Suprapubic skin (tissue), 4 donors: ENCODE data around the gene TTC39C. TPM values are rescaled to one million over a fixed set of nuclear protein-coding genes. Genes with fewer than 3 reads are reported as not detected.
A peak's percentile ranks its signal among the peaks of the same experiment; 100 is the strongest.

ENCODE experiments used
- DNase-seq, 2 donors: peaks; one replicate each; pipeline ENCODE4 v3.0.0-alpha.2; 2019; ENCODE audit warnings: low spot score in 2 of 2
- H3K27ac ChIP-seq: fragments of 200-600 bp; sonication (generic); one replicate; pipeline ENCODE4 v1.5.1; 2019
- H3K27me3 ChIP-seq: fragments of 200-600 bp; sonication (generic); one replicate; pipeline ENCODE4 v1.5.1; 2019
- H3K36me3 ChIP-seq: fragments of 200-600 bp; sonication (generic); one replicate; pipeline ENCODE4 v1.5.1; 2019
- H3K4me1 ChIP-seq: fragments of 200-600 bp; sonication (generic); one replicate; pipeline ENCODE4 v1.5.1; 2019
- H3K4me3 ChIP-seq: fragments of 200-600 bp; sonication (generic); one replicate; pipeline ENCODE4 v1.5.1; 2019; ENCODE audit warnings: mild to moderate bottlenecking
- H3K9me3 ChIP-seq: fragments of 200-600 bp; sonication (generic); one replicate; pipeline ENCODE4 v1.5.1; 2019
- CTCF ChIP-seq, 2 donors: fragments of 200-600 bp in 1 of 2; fragments of 450-650 bp in 1 of 2; sonication (generic) in 1 of 2; IDR thresholded peaks; one replicate each; pipeline ENCODE4 v1.5.1; 2016 to 2019; ENCODE audit warnings: antibody characterized with exemption in 2 of 2, mild to moderate bottlenecking in 1 of 2, moderate library complexity in 1 of 2
- EP300 ChIP-seq: sonication (generic); formaldehyde crosslinking; IDR thresholded peaks from one replicate; pipeline ENCODE4 v1.6.1; 2017; ENCODE audit warnings: antibody characterized with exemption
- POLR2A ChIP-seq, 2 donors: fragments of 450-650 bp; IDR thresholded peaks; one replicate each; pipeline ENCODE4 v1.6.1; 2017; ENCODE audit warnings: antibody characterized with exemption in 2 of 2, mild to moderate bottlenecking in 2 of 2, moderate library complexity in 2 of 2
- POLR2AphosphoS5 ChIP-seq, 3 donors: sonication (generic); formaldehyde crosslinking; IDR thresholded peaks; one replicate each; pipeline ENCODE4 v1.6.1; 2017; ENCODE audit warnings: antibody characterized with exemption in 3 of 3
- WGBS: methylation state at CpG from one replicate; pipeline ENCODE4 v1.1.5; 2018; 5-methylcytosine and 5-hydroxymethylcytosine counted together
- total RNA-seq, 4 donors: library from RNA; depleted of rRNA; stranded (reverse); fragments of >200 nt; gene quantifications; one replicate each; pipeline ENCODE4 v1.1.0, GENCODE V29; 2016

Gene TTC39C
- total RNA-seq, 4 donors from 2014 or later, result 74.9 to 126 (median 86.5) TPM

- H3K36me3 ChIP-seq, result no peaks in the 10 kb centered on the region
- H3K27ac ChIP-seq, result no peak overlapping the region
- no peaks in the 10 kb centered on the region for H3K27me3 ChIP-seq
- peak in 1 of 2 donors; percentile 72 for DNase-seq
- 7% methylated on average over 9 of the region's 9 CpGs for WGBS
- no peaks in the 10 kb centered on the region for H3K9me3 ChIP-seq
- peaks cover 38% of the 10 kb centered on the region for H3K4me1 ChIP-seq
- H3K4me3 ChIP-seq, result no peak overlapping the region
- TF ChIP-seq POLR2AphosphoS5 (IDR thresholded peaks at IDR 0.05) (peak in 1 of 3 donors; percentile 53), EP300 (no peak), CTCF (IDR thresholded peaks at IDR 0.05) (no peak)
These were observed 20.1 kb upstream of the TTC39C start for GRCh38 chr18:23994361-23994902.

GRCh38 chr18:23995180-23995579 is 19.4 kb upstream of the TTC39C start:
- TF ChIP-seq POLR2A (IDR thresholded peaks at IDR 0.05) (no peak), POLR2AphosphoS5 (IDR thresholded peaks at IDR 0.05) (no peak), EP300 (no peak), CTCF (IDR thresholded peaks at IDR 0.05) (no peak)
- 95% methylated on average over 13 of the region's 13 CpGs for WGBS
- H3K27me3 ChIP-seq, result no peaks in the 10 kb centered on the region
- no peaks in the 10 kb centered on the region for H3K9me3 ChIP-seq
- H3K27ac ChIP-seq, result no peak overlapping the region
- no peak for DNase-seq
- no peaks in the 10 kb centered on the region for H3K36me3 ChIP-seq
- H3K4me3 ChIP-seq, result no peak overlapping the region
- H3K4me1 ChIP-seq, result peaks cover 38% of the 10 kb centered on the region

- no peaks in the 10 kb centered on the region for H3K27me3 ChIP-seq
- no peak overlapping the region for H3K4me3 ChIP-seq
- DNase-seq, result no peak
- TF ChIP-seq POLR2A (IDR thresholded peaks at IDR 0.05) (no peak), CTCF (IDR thresholded peaks at IDR 0.05) (no peak), POLR2AphosphoS5 (IDR thresholded peaks at IDR 0.05) (no peak), EP300 (no peak)
- H3K9me3 ChIP-seq, result no peaks in the 10 kb centered on the region
- H3K36me3 ChIP-seq, result no peaks in the 10 kb centered on the region
- peaks cover 20% of the 10 kb centered on the region for H3K4me1 ChIP-seq
- H3K27ac ChIP-seq, result peak overlapping the region; percentile 47
- 96% methylated on average over 2 of the region's 2 CpGs for WGBS
These were observed 16.5 kb upstream of the TTC39C start for GRCh38 chr18:23998018-23998417.

GRCh38 chr18:23998820-23999219 is 15.7 kb upstream of the TTC39C start:
- peaks cover 18% of the 10 kb centered on the region for H3K4me1 ChIP-seq
- H3K27me3 ChIP-seq, result no peaks in the 10 kb centered on the region
- H3K36me3 ChIP-seq, result no peaks in the 10 kb centered on the region
- H3K9me3 ChIP-seq, result no peaks in the 10 kb centered on the region
- no peak overlapping the region for H3K4me3 ChIP-seq
- no peak overlapping the region for H3K27ac ChIP-seq
- TF ChIP-seq POLR2AphosphoS5 (IDR thresholded peaks at IDR 0.05), result peak in 1 of 3 donors; percentile 37
- TF ChIP-seq CTCF (IDR thresholded peaks at IDR 0.05), result no peak
- DNase-seq, result no peak
- WGBS, result 32% methylated on average over 4 of the region's 4 CpGs

- Histone ChIP-seq H3K4me3 (no peak overlapping the region), H3K27me3 (no peaks in the 10 kb centered on the region), H3K36me3 (no peaks in the 10 kb centered on the region), H3K4me1 (peaks cover 12% of the 10 kb centered on the region), H3K27ac (no peak overlapping the region), H3K9me3 (no peaks in the 10 kb centered on the region)
- DNase-seq, result no peak
- 81% methylated on average over 8 of the region's 8 CpGs for WGBS
- no peak for TF ChIP-seq POLR2AphosphoS5 (IDR thresholded peaks at IDR 0.05)
- TF ChIP-seq POLR2A (IDR thresholded peaks at IDR 0.05), result no peak
- no peak for TF ChIP-seq CTCF (IDR thresholded peaks at IDR 0.05)
- no peak for TF ChIP-seq EP300
These were observed 13.7 kb upstream of the TTC39C start for GRCh38 chr18:24000613-24001490.
